WTC11 (cell line): ENCODE data around the gene SLC25A17.

Experiments used
- ARID4B ChIP-seq: sonication (generic); formaldehyde crosslinking; IDR thresholded peaks from 2 replicates; pipeline ENCODE4 v1.8.0; 2023; ENCODE audit warnings: missing genetic modification reagents, mild to moderate bottlenecking, borderline replicate concordance
- ATF1 ChIP-seq: sonication (generic); formaldehyde crosslinking; IDR thresholded peaks from 2 replicates; pipeline ENCODE4 v1.8.1; 2023; ENCODE audit warnings: mild to moderate bottlenecking, moderate library complexity, missing genetic modification reagents
- CTCF ChIP-seq: fragments of 200-600 bp; IDR thresholded peaks from 2 replicates; pipeline ENCODE4 v1.8.0; 2022; ENCODE audit warnings: antibody characterized with exemption
- E2F4 ChIP-seq: sonication (generic); formaldehyde crosslinking; IDR thresholded peaks from 2 replicates; pipeline ENCODE4 v1.8.1; 2022; ENCODE audit warnings: low read depth, mild to moderate bottlenecking, moderate library complexity, missing genetic modification reagents, borderline replicate concordance
- EMX1 ChIP-seq: fragments of 250-450 bp; sonication (Bioruptor Pico); IDR thresholded peaks from 2 replicates; pipeline ENCODE4 v1.8.0; 2021; ENCODE audit warnings: mild to moderate bottlenecking
- FOXJ3 ChIP-seq: sonication (generic); formaldehyde crosslinking; IDR thresholded peaks from 2 replicates; pipeline ENCODE4 v1.9.0; 2021; ENCODE audit warnings: missing genetic modification reagents, mild to moderate bottlenecking, borderline replicate concordance
- NFYB ChIP-seq: sonication (generic); formaldehyde crosslinking; conservative IDR thresholded peaks from 2 replicates; pipeline ENCODE4 v1.8.0; 2022; ENCODE audit warnings: low read depth, missing genetic modification reagents
- NR3C1 ChIP-seq: sonication (generic); formaldehyde crosslinking; conservative IDR thresholded peaks from 2 replicates; pipeline ENCODE4 v1.8.1; 2023; ENCODE audit warnings: low read depth, mild to moderate bottlenecking, missing genetic modification reagents
- SP1 ChIP-seq: sonication (generic); formaldehyde crosslinking; conservative IDR thresholded peaks from 2 replicates; pipeline ENCODE4 v1.8.1; 2022; ENCODE audit warnings: missing genetic modification reagents
- ZNF138 ChIP-seq: sonication (generic); formaldehyde crosslinking; conservative IDR thresholded peaks from 2 replicates; pipeline ENCODE4 v1.8.1; 2022; ENCODE audit warnings: mild to moderate bottlenecking, moderate library complexity, missing genetic modification reagents
- ZNF219 ChIP-seq: sonication (generic); formaldehyde crosslinking; IDR thresholded peaks from 2 replicates; pipeline ENCODE4 v1.8.0; 2023; ENCODE audit warnings: missing genetic modification reagents, mild to moderate bottlenecking, borderline replicate concordance
- TF ChIP-seq, protein P1 (sequence below): sonication (generic); formaldehyde crosslinking; IDR thresholded peaks from 2 replicates; pipeline ENCODE4 v1.8.1; 2022; ENCODE audit warnings: missing genetic modification reagents, borderline replicate concordance

- no peak for TF ChIP-seq FOXJ3 (CRISPR knock-in tag)
- TF ChIP-seq CTCF: no peak
- no peak for TF ChIP-seq NFYB (CRISPR knock-in tag)
- TF ChIP-seq ZNF219 (CRISPR knock-in tag): no peak
- TF ChIP-seq ATF1: no peak
- TF ChIP-seq E2F4: no peak
- TF ChIP-seq ZNF138 (CRISPR knock-in tag): no peak
- no peak for TF ChIP-seq EMX1
- no peak for TF ChIP-seq NR3C1 (CRISPR knock-in tag)
- TF ChIP-seq, protein P1, sequence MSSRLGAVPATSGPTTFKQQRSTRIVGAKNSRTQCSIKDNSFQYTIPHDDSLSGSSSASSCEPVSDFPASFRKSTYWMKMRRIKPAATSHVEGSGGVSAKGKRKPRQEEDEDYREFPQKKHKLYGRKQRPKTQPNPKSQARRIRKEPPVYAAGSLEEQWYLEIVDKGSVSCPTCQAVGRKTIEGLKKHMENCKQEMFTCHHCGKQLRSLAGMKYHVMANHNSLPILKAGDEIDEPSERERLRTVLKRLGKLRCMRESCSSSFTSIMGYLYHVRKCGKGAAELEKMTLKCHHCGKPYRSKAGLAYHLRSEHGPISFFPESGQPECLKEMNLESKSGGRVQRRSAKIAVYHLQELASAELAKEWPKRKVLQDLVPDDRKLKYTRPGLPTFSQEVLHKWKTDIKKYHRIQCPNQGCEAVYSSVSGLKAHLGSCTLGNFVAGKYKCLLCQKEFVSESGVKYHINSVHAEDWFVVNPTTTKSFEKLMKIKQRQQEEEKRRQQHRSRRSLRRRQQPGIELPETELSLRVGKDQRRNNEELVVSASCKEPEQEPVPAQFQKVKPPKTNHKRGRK (CRISPR knock-in tag): no peak
- no peak for TF ChIP-seq SP1 (CRISPR knock-in tag)
- TF ChIP-seq ARID4B (CRISPR knock-in tag): no peak
Observed at GRCh38 chr22:40867109-40867508, 48.0 kb upstream of the SLC25A17 start.
